Natural killer cell (primary cell): Measurements from ENCODE around the gene ABCB6. TPM values are rescaled to one million over a fixed set of nuclear protein-coding genes. Genes with fewer than 3 reads are reported as not detected.

Experiments
- ATAC-seq, 3 donors: fragments of 150-1000 bp in 2 of 3; fragments of 200-7000 bp in 1 of 3; cut with Tn5 transposase; 1 replicate in 1 of 3; 2 replicates in 2 of 3; pipeline ENCODE4 v1.10.0; 2021; ENCODE audit warnings: mild to moderate bottlenecking in 2 of 3, moderate library complexity in 2 of 3
- DNase-seq, 2 donors: peaks; one replicate each; pipeline versions ENCODE4 v3.0.0 to v3.0.0-alpha.2; 2013 to 2021; ENCODE audit warnings: mixed read lengths in 1 of 2
- H3K27ac ChIP-seq: one replicate; pipeline ENCODE4 v1.5.1; 2013; ENCODE audit warnings: mild to moderate bottlenecking, low read length
- H3K27me3 ChIP-seq: one replicate; pipeline ENCODE4 v1.6.1; 2013; ENCODE audit warnings: low read length; ENCODE audit not compliant: control insufficient read depth, insufficient read depth
- H3K36me3 ChIP-seq: one replicate; pipeline ENCODE4 v1.6.1; 2013; ENCODE audit warnings: low read length; ENCODE audit not compliant: control insufficient read depth, insufficient read depth
- H3K4me1 ChIP-seq: one replicate; pipeline ENCODE4 v1.6.1; 2013; ENCODE audit warnings: low read length; ENCODE audit not compliant: control insufficient read depth, insufficient read depth
- H3K4me3 ChIP-seq: one replicate; pipeline ENCODE4 v1.5.1; 2013; ENCODE audit warnings: low read length
- H3K9me3 ChIP-seq: one replicate; pipeline ENCODE4 v1.6.1; 2013; ENCODE audit warnings: low read length; ENCODE audit not compliant: control insufficient read depth, insufficient read depth
- H3K27ac Mint-ChIP-seq, 2 donors: one replicate each; pipeline ENCODE4 v1.8.0; 2022; ENCODE audit warnings: mild to moderate bottlenecking in 2 of 2, mixed read lengths in 2 of 2, moderate library complexity in 1 of 2
- H3K27me3 Mint-ChIP-seq, 2 donors: one replicate each; pipeline ENCODE4 v1.8.0; 2022; ENCODE audit warnings: low read depth in 2 of 2, mixed read lengths in 2 of 2
- H3K36me3 Mint-ChIP-seq: one replicate; pipeline ENCODE4 v1.8.0; 2022; ENCODE audit warnings: mixed read lengths
- H3K4me1 Mint-ChIP-seq, 2 donors: one replicate each; pipeline ENCODE4 v1.8.0; 2022; ENCODE audit warnings: mixed read lengths in 2 of 2
- H3K4me3 Mint-ChIP-seq: one replicate; pipeline ENCODE4 v1.8.0; 2022; ENCODE audit warnings: mild to moderate bottlenecking, moderate library complexity, mixed read lengths
- H3K9me3 Mint-ChIP-seq, 2 donors: one replicate each; pipeline ENCODE4 v1.8.0; 2022; ENCODE audit warnings: mixed read lengths in 2 of 2
- CTCF ChIP-seq: fragments of 200-600 bp; IDR thresholded peaks from one replicate; pipeline ENCODE4 v1.8.0; 2022; ENCODE audit warnings: antibody characterized with exemption
- WGBS: methylation state at CpG from one replicate; pipeline ENCODE4 v1.1.7; 2013; ENCODE audit warnings: missing lambda C conversion rate; ENCODE audit not compliant: insufficient coverage; 5-methylcytosine and 5-hydroxymethylcytosine counted together
- intact Hi-C: fragments of 100-400 bp; cut with micrococcal nuclease; formaldehyde crosslinking; loops from one replicate; pipeline ENCODE4 v1.14.2; 2022
- total RNA-seq, 4 donors: library from RNA; stranded (reverse); fragments of 120-200 nt in 1 of 4; gene quantifications; one replicate each; pipeline versions ENCODE4 v1.2.3 to v1.2.4, GENCODE V29; 2013 to 2022

The ABCB6 gene
- total RNA-seq, 3 donors from 2014 or later (not counting 1 experiment from before 2014, with no cell fraction given), result 0.93 to 3.4 (median 1.9) TPM

GRCh38 chr2:219174801-219175200 lies 44.0 kb downstream of the ABCB6 start:
- Histone ChIP-seq H3K27me3 (no peaks in the 10 kb centered on the region), H3K4me3 (no peak overlapping the region), H3K36me3 (peaks cover 39% of the 10 kb centered on the region), H3K4me1 (peaks cover 38% of the 10 kb centered on the region), H3K27ac (no peak overlapping the region), H3K9me3 (no peaks in the 10 kb centered on the region)
- H3K4me1 Mint-ChIP-seq, result peaks cover 44 to 58% of the 10 kb centered on the region in 2 donors
- DNase-seq (no peak), ATAC-seq (no peak)
- TF ChIP-seq CTCF, result no peak
- H3K27ac Mint-ChIP-seq, result peak overlapping the region; percentile 99 to 100
- H3K4me3 Mint-ChIP-seq, result peak overlapping the region; percentile 60
- 93% methylated on average over 7 of the region's 7 CpGs for WGBS
- no peaks in the 10 kb centered on the region for H3K27me3 Mint-ChIP-seq
- no peaks in the 10 kb centered on the region for H3K9me3 Mint-ChIP-seq
- intact Hi-C loops, result loop anchor here (5.0 to 10.0 kb wide), 2 partner anchors 210 to 278 kb away; partner anchors contain the start of gene DNPEP
- peaks cover 9% of the 10 kb centered on the region for H3K36me3 Mint-ChIP-seq

GRCh38 chr2:219174146-219174545 lies 44.6 kb downstream of the ABCB6 start:
- intact Hi-C loops, result loop anchor here (10.0 kb wide), 1 partner anchor 211 kb away; the partner anchor contains the start of gene DNPEP
- H3K27ac ChIP-seq, result no peak overlapping the region
- no peaks in the 10 kb centered on the region for H3K9me3 Mint-ChIP-seq
- H3K27ac Mint-ChIP-seq, result peak overlapping the region; percentile 41 to 43
- H3K9me3 ChIP-seq, result no peaks in the 10 kb centered on the region
- H3K4me1 ChIP-seq, result peaks cover 33% of the 10 kb centered on the region
- H3K27me3 Mint-ChIP-seq, result no peaks in the 10 kb centered on the region
- H3K36me3 ChIP-seq, result peaks cover 36% of the 10 kb centered on the region
- H3K36me3 Mint-ChIP-seq, result peaks cover 9% of the 10 kb centered on the region
- peaks cover 40 to 54% of the 10 kb centered on the region in 2 donors for H3K4me1 Mint-ChIP-seq
- 92% methylated on average over 3 of the region's 3 CpGs for WGBS
- peak overlapping the region; percentile 60 for H3K4me3 Mint-ChIP-seq
- no peak for TF ChIP-seq CTCF
- no peaks in the 10 kb centered on the region for H3K27me3 ChIP-seq
- ATAC-seq, result no peak
- no peak overlapping the region for H3K4me3 ChIP-seq
- no peak for DNase-seq

- H3K4me1 Mint-ChIP-seq, result peaks cover 34 to 47% of the 10 kb centered on the region in 2 donors
- no peak for DNase-seq
Measured at GRCh38 chr2:219173176-219173575, 45.6 kb downstream of the ABCB6 start.

More at GRCh38 chr2:219173176-219173575, 45.6 kb downstream of the ABCB6 start:
- Mint-ChIP-seq H3K36me3 (peaks cover 9% of the 10 kb centered on the region), H3K27ac (no peak overlapping the region), H3K27me3 (no peaks in the 10 kb centered on the region), H3K9me3 (no peaks in the 10 kb centered on the region), H3K4me3 (no peak overlapping the region)
- peaks cover 26% of the 10 kb centered on the region for H3K4me1 ChIP-seq
- 99% methylated on average over 6 of the region's 6 CpGs for WGBS
- H3K4me3 ChIP-seq, result no peak overlapping the region
- H3K9me3 ChIP-seq, result no peaks in the 10 kb centered on the region
- H3K27me3 ChIP-seq, result no peaks in the 10 kb centered on the region
- intact Hi-C loops, result loop anchor here (10.0 kb wide), 1 partner anchor 212 kb away; the partner anchor contains the start of gene DNPEP
- peaks cover 36% of the 10 kb centered on the region for H3K36me3 ChIP-seq
- TF ChIP-seq CTCF, result no peak
- no peak overlapping the region for H3K27ac ChIP-seq
- no peak for ATAC-seq
